ENCODE measurements around the gene ENOSF1.

DNA sequence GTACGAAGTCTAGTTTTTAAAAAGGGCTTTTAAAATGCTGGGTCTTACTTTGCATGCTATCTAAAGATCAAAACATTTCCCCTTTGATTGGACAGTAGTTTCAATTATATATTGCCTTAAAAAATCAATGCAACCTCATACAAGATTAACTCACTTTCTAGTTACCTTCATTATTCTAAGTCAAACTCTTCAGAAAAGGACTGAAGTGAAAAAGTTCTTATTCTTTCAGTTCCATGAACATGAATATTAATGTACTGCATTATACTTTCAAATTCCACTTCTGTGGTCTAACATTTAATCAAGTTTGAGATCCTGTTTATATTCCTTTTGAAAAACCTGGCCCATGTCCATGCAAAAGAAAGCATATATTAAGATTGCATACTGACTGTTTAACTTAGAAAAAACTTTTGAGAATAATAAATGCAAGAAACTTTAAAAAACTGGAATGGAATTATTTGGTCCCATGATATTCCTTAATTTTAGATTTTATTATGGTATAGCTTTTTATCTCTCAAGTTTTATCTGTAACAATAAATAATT lies 11.2 kb upstream of the ENOSF1 start:
- TF ChIP-seq CTCF (IDR thresholded peaks at IDR 0.05) = no peak
- TF ChIP-seq POLR2A (IDR thresholded peaks at IDR 0.05) = no peak
